ENCODE data around the gene SLC25A52. TPM values are rescaled to one million over a fixed set of nuclear protein-coding genes. Genes with fewer than 3 reads are reported as not detected.

The SLC25A52 gene
- total and polyA plus RNA-seq, 9 of the 15 experiments (the other 6 are each of a cell fraction or from before 2014, with no cell fraction given), result not detected

DNA sequence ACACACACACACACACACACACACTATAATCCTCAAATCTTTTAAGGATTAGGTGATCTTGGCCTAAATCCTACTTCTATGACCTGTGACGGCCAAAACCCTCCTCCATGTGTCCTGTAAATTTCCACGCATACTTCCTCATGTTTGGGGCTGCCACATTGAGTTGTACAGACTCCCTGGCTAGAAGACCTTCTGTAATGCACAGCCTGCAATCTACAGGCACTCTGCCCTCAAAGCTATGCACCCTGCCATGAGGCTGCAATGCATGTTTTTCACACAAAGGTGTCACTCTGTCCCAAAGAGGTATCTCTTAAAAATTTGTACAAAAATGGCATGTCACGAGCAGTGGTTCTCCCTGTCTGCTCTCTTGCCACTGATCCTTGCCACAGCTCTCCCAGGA lies 49.9 kb downstream of the SLC25A52 start:
- H3K27ac ChIP-seq (ENCODE audit: extremely low read depth, low read depth, low read length), result no peak overlapping the region
- POLR2A ChIA-PET, result no interaction called here
- intact Hi-C loops (cut with micrococcal nuclease), result no loop called here
- no peaks in the 10 kb centered on the region for H3K9me3 ChIP-seq (replicated peaks; ENCODE audit: control insufficient read depth, insufficient read depth, low read depth, low read length)
- FAIRE-seq (peak; percentile 44), ATAC-seq (peak; percentile 87), DNase-seq (ENCODE audit: extremely low read depth in 1 of 4, low spot score in 3 of 4) (peak in 1 of 4 experiments; percentile 39)
- WGBS (ENCODE audit: insufficient coverage, low coverage, missing lambda C conversion rate), result 12% methylated on average over 3 of the region's 3 CpGs
- no peak overlapping the region for H2AFZ ChIP-seq (ENCODE audit: low read depth, low read length)
- H3K4me2 ChIP-seq (ENCODE audit: insufficient read depth, low read length), result no peak overlapping the region
- H3K4me1 ChIP-seq (replicated peaks in 1 of 2; ENCODE audit: control insufficient read depth in 2 of 2, insufficient read depth in 2 of 2, low read length in 2 of 2), result peaks cover 0 to 7% of the 10 kb centered on the region in 2 experiments; a peak in 1 of 5 replicates
- no peaks in the 10 kb centered on the region for H3K9me1 ChIP-seq (ENCODE audit: control insufficient read depth, insufficient read depth, low read length)
- in situ Hi-C loops (cut with MboI), result no loop called here
- H3K4me3 ChIP-seq, result no peak overlapping the region
- no peaks in the 10 kb centered on the region for H4K20me1 ChIP-seq (replicated peaks; ENCODE audit: control insufficient read depth, insufficient read depth, low read length)
- H3K27me3 ChIP-seq (ENCODE audit: control insufficient read depth in 2 of 2, insufficient read depth in 2 of 2, low read length in 2 of 2), result no peaks in the 10 kb centered on the region
- H3K79me2 ChIP-seq (ENCODE audit: control insufficient read depth, insufficient read depth, low read length), result no peaks in the 10 kb centered on the region
- CTCF ChIA-PET (ENCODE audit: low intra/inter-chr PET ratio), result no interaction called here
- no peak overlapping the region for H3K9ac ChIP-seq (ENCODE audit: insufficient read depth in 1 of 2, low read depth in 2 of 2, low read length in 2 of 2)
- no TSS peak for BruUV-seq (replicated peaks)
- no peaks in the 10 kb centered on the region for H3K36me3 ChIP-seq (ENCODE audit: control insufficient read depth, insufficient read depth, low read length)
- TF ChIP-seq MYC (IDR thresholded peaks at IDR 0.05; ENCODE audit: low read depth, low read length) (peak; percentile 51; the same call in 1 of the 2 replicates), MYC (CRISPR knock-in tag; IDR thresholded peaks at IDR 0.05; ENCODE audit: borderline replicate concordance, low read depth) (no peak), ZC3H8 (IDR thresholded peaks at IDR 0.05) (no peak), PKNOX1 (IDR thresholded peaks at IDR 0.05) (0 out of 2 replicates have a peak, but pooled peaks have one; percentile 16), ZNF57 (CRISPR knock-in tag; IDR thresholded peaks at IDR 0.05) (no peak), ZFP91 (CRISPR knock-in tag; IDR thresholded peaks at IDR 0.05) (no peak), NFYB (IDR thresholded peaks at IDR 0.05; ENCODE audit: extremely low read depth, insufficient read length) (no peak), THAP7 (CRISPR knock-in tag; IDR thresholded peaks at IDR 0.05) (no peak), COPS2 (conservative IDR thresholded peaks at IDR 0.05) (no peak), ZNF311 (CRISPR knock-in tag; IDR thresholded peaks at IDR 0.05) (no peak), ZNF785 (CRISPR knock-in tag; IDR thresholded peaks at IDR 0.05) (no peak), BACH1 (tag; IDR thresholded peaks at IDR 0.05) (peak; percentile 31; the same call in 1 of the 2 replicates), ZNF197 (CRISPR knock-in tag; IDR thresholded peaks at IDR 0.05; ENCODE audit: low read depth) (0 out of 2 replicates have a peak, but pooled peaks have one; percentile 39), MBD2 (IDR thresholded peaks at IDR 0.05; ENCODE audit: borderline replicate concordance, low read depth) (no peak), RBM39 (optimal IDR thresholded peaks at IDR 0.05; ENCODE audit: low read depth, low read length) (no peak)
- TF ChIP-seq, protein P1, sequence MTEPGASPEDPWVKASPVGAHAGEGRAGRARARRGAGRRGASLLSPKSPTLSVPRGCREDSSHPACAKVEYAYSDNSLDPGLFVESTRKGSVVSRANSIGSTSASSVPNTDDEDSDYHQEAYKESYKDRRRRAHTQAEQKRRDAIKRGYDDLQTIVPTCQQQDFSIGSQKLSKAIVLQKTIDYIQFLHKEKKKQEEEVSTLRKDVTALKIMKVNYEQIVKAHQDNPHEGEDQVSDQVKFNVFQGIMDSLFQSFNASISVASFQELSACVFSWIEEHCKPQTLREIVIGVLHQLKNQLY (CRISPR knock-in tag; conservative IDR thresholded peaks at IDR 0.05), result no peak

Data from K562 (cell line).